Esophagus muscularis mucosa (tissue), 4 donors: ENCODE data around the gene PYCR2.

Experiments used
- CTCF ChIP-seq, 3 experiments: fragments of 200-600 bp in 2 of 3; fragments of 450-650 bp in 1 of 3; sonication (generic) in 2 of 3; IDR thresholded peaks; one replicate each; pipeline ENCODE4 v1.5.1; 2017 to 2019; ENCODE audit warnings: antibody characterized with exemption in 3 of 3, mild to moderate bottlenecking in 2 of 3, moderate library complexity in 1 of 3
- EP300 ChIP-seq: sonication (generic); formaldehyde crosslinking; IDR thresholded peaks from one replicate; pipeline ENCODE4 v1.6.1; 2017; ENCODE audit warnings: antibody characterized with exemption
- POLR2A ChIP-seq: fragments of 450-650 bp; IDR thresholded peaks from one replicate; pipeline ENCODE4 v1.6.1; 2017; ENCODE audit warnings: antibody characterized with exemption, moderate library complexity, mild to moderate bottlenecking, low read depth
- POLR2AphosphoS5 ChIP-seq, 2 donors: sonication (generic); formaldehyde crosslinking; IDR thresholded peaks; one replicate each; pipeline ENCODE4 v1.6.1; 2017; ENCODE audit warnings: antibody characterized with exemption in 2 of 2

- TF ChIP-seq CTCF (IDR thresholded peaks at IDR 0.05) (no peak), EP300 (no peak), POLR2AphosphoS5 (IDR thresholded peaks at IDR 0.05) (no peak), POLR2A (no peak)
These were observed 40.3 kb downstream of the PYCR2 start for GRCh38 chr1:225883616-225884265.
